OCI-LY7 (cell line): ENCODE measurements around the gene PCTP. TPM values are rescaled to one million over a fixed set of nuclear protein-coding genes. Genes with fewer than 3 reads are reported as not detected.

Experiments
- BruUV-seq: library from RNA; stranded (reverse); fragments of 400-500 nt; replicated peaks from 2 replicates; lab custom pipeline; 2021; lab: Mats Ljungman, UMichigan
- CTCF ChIA-PET: fragments of 300-600 bp; sonication (Branson Sonifier 250); formaldehyde crosslinking; loops from one replicate; lab custom pipeline; 2022; ENCODE audit warnings: antibody characterized with exemption; ENCODE audit not compliant: unreplicated experiment; lab: Charles Lee
- POLR2A ChIA-PET: fragments of 300-600 bp; sonication (Branson Sonifier 250); formaldehyde crosslinking; loops from one replicate; lab custom pipeline; 2022; ENCODE audit warnings: antibody characterized with exemption; lab: Charles Lee
- DNase-seq: peaks from one replicate; pipeline ENCODE4 v3.0.0-alpha.2; 2015; ENCODE audit warnings: low spot score
- H2AFZ ChIP-seq: fragments of 200-600 bp; sonication (generic), shearing (Covaris generic); 2 replicates; pipeline ENCODE4 v1.6.1; 2014; ENCODE audit warnings: mild to moderate bottlenecking, antibody characterized with exemption, low read length, moderate library complexity
- H3K27ac ChIP-seq: fragments of 200-600 bp; sonication (generic); 2 replicates; pipeline ENCODE4 v1.5.1; 2014; ENCODE audit warnings: mixed run types, low read depth, mild to moderate bottlenecking, moderate library complexity, low read length, inconsistent platforms; ENCODE audit not compliant: poor library complexity, severe bottlenecking
- H3K36me3 ChIP-seq: fragments of 200-600 bp; sonication (generic); 2 replicates; pipeline ENCODE4 v1.6.1; 2014; ENCODE audit warnings: mild to moderate bottlenecking, antibody characterized with exemption, low read length, moderate library complexity, mixed read lengths; ENCODE audit not compliant: insufficient read depth
- H3K4me1 ChIP-seq: fragments of 200-600 bp; sonication (generic); 2 replicates; pipeline ENCODE4 v1.5.1; 2014; ENCODE audit warnings: mild to moderate bottlenecking, low read length; ENCODE audit not compliant: insufficient read depth, poor library complexity, severe bottlenecking
- H3K4me2 ChIP-seq: fragments of 200-600 bp; sonication (generic); 2 replicates; pipeline ENCODE4 v1.6.1; 2014; ENCODE audit warnings: mild to moderate bottlenecking, low read length
- H3K4me3 ChIP-seq: fragments of 200-600 bp; sonication (generic); 2 replicates; pipeline ENCODE4 v1.5.1; 2014; ENCODE audit warnings: mild to moderate bottlenecking, low read depth, low read length; ENCODE audit not compliant: poor library complexity, severe bottlenecking
- H3K79me2 ChIP-seq: fragments of 200-600 bp; sonication (generic); 2 replicates; pipeline ENCODE4 v1.6.1; 2016; ENCODE audit warnings: low read depth, mild to moderate bottlenecking, low read length, moderate library complexity, mixed read lengths; ENCODE audit not compliant: insufficient read depth
- H3K9me2 ChIP-seq: fragments of 200-600 bp; sonication (generic); 2 replicates; pipeline ENCODE4 v1.6.1; 2016; ENCODE audit warnings: mild to moderate bottlenecking, low read length, mixed read lengths; ENCODE audit not compliant: insufficient read depth
- H3K9me3 ChIP-seq: fragments of 200-600 bp; sonication (generic); 2 replicates; pipeline ENCODE4 v1.6.1; 2014; ENCODE audit warnings: mild to moderate bottlenecking, mixed run types, low read length, mixed read lengths
- H4K20me1 ChIP-seq: fragments of 200-600 bp; sonication (generic); 2 replicates; pipeline ENCODE4 v1.6.1; 2014; ENCODE audit warnings: mild to moderate bottlenecking, antibody characterized with exemption, low read length, moderate library complexity, mixed read lengths; ENCODE audit not compliant: insufficient read depth
- EZH2phosphoT487 ChIP-seq: fragments of 200-600 bp; sonication (generic); IDR thresholded peaks from 2 replicates; pipeline ENCODE4 v1.6.1; 2018; ENCODE audit warnings: low read depth, borderline replicate concordance, mild to moderate bottlenecking, mixed run types, antibody characterized with exemption, low read length, moderate library complexity, mixed read lengths
- intact Hi-C: fragments of 100-400 bp; cut with micrococcal nuclease; formaldehyde crosslinking; loops from one replicate; pipeline ENCODE4 v1.10.0; 2022; ENCODE audit not compliant: unreplicated experiment
- total RNA-seq, 2 experiments: library from RNA; depleted of rRNA in 1 of 2; stranded (reverse); fragments of >200 nt in 1 of 2; shearing (Covaris generic) in 1 of 2; gene quantifications; 2 replicates each; pipeline ENCODE4 v1.2.3, GENCODE V29; 2014 to 2022
- TF ChIP-seq, protein P1 (sequence below): fragments of 200-600 bp; sonication (generic); conservative IDR thresholded peaks from 2 replicates; pipeline ENCODE4 v1.5.1; 2014; ENCODE audit warnings: mild to moderate bottlenecking, antibody characterized with exemption, low read length, moderate library complexity, mixed read lengths

Gene PCTP
- total RNA-seq, 2 experiments from 2014 or later, result 6.1 to 9.4 TPM

DNA sequence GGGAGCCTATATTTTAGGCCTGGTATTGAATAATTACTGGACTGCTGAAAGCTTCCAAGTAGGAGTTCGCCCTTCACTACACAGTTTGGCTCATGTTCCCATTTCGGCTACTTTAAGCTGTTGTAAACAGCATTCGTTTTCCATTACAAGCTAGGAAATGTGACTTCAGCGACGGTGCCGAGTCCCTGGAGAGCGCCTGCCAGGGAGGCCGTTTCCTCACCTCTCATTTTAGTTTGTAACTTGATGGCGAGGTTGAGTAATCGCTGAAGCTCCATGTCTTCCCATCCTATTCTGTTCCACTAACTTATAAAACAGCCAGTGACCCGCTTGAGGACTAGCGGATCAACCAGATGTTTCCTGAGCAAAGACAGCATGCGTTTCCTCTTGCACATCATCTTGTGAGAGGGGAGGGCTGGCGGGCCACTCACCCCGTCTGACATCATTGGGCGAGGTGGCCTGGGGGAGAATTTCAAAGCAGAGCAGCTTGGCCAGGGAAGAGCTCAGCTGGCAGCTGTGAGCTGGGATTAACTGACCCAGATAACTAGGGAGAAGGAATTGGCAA, 32.9 kb downstream of the PCTP start:
- no peak for DNase-seq
- Histone ChIP-seq H4K20me1 (no peaks in the 10 kb centered on the region), H2AFZ (no peak overlapping the region), H3K9me3 (no peaks in the 10 kb centered on the region), H3K9me2 (no peaks in the 10 kb centered on the region), H3K36me3 (no peaks in the 10 kb centered on the region), H3K27ac (no peak overlapping the region), H3K79me2 (no peaks in the 10 kb centered on the region), H3K4me1 (no peaks in the 10 kb centered on the region), H3K4me3 (no peak overlapping the region), H3K4me2 (no peak overlapping the region)
- TF ChIP-seq EZH2phosphoT487, result no peak
- TF ChIP-seq, protein P1, sequence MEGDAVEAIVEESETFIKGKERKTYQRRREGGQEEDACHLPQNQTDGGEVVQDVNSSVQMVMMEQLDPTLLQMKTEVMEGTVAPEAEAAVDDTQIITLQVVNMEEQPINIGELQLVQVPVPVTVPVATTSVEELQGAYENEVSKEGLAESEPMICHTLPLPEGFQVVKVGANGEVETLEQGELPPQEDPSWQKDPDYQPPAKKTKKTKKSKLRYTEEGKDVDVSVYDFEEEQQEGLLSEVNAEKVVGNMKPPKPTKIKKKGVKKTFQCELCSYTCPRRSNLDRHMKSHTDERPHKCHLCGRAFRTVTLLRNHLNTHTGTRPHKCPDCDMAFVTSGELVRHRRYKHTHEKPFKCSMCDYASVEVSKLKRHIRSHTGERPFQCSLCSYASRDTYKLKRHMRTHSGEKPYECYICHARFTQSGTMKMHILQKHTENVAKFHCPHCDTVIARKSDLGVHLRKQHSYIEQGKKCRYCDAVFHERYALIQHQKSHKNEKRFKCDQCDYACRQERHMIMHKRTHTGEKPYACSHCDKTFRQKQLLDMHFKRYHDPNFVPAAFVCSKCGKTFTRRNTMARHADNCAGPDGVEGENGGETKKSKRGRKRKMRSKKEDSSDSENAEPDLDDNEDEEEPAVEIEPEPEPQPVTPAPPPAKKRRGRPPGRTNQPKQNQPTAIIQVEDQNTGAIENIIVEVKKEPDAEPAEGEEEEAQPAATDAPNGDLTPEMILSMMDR, result no peak
- CTCF ChIA-PET, result no interaction called here
- intact Hi-C loops, result no loop called here
- POLR2A ChIA-PET, result interaction anchor here (0.6 kb wide), 1 partner anchor 899 kb away, joined by 3 read pairs; no protein-coding TSS in a partner anchor
- BruUV-seq, result no TSS peak

DNA sequence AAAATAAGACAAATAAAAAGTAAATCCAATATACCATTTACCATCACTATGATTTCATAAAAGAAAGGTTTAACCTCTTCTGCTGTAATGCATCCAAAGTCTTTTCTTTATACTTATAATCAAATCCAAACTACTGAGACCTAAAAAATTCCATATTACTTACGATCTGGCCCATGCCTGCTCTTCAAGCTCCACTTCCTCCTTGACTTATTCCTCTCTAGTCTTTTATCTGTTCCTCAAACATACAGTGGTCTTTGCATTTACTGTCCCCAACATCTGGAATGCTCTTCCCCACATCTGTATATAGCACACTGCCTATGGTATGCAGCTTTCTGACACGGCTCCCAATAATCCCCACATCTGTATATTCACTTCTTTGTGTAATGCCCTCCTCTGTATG, 33.8 kb downstream of the PCTP start:
- intact Hi-C loops, result no loop called here
- Histone ChIP-seq H3K4me1 (no peaks in the 10 kb centered on the region), H3K4me3 (no peak overlapping the region), H4K20me1 (no peaks in the 10 kb centered on the region), H3K27ac (no peak overlapping the region), H3K9me2 (no peaks in the 10 kb centered on the region), H3K36me3 (no peaks in the 10 kb centered on the region), H3K4me2 (no peak overlapping the region), H3K9me3 (no peaks in the 10 kb centered on the region), H2AFZ (no peak overlapping the region), H3K79me2 (no peaks in the 10 kb centered on the region)
- ChIA-PET CTCF (no interaction called here), POLR2A (interaction anchor here (0.6 kb wide), 1 partner anchor 898 kb away, joined by 3 read pairs; no protein-coding TSS in a partner anchor)
- no peak for DNase-seq
- TF ChIP-seq, protein P1, result no peak
- TF ChIP-seq EZH2phosphoT487, result no peak
- BruUV-seq, result no TSS peak

DNA sequence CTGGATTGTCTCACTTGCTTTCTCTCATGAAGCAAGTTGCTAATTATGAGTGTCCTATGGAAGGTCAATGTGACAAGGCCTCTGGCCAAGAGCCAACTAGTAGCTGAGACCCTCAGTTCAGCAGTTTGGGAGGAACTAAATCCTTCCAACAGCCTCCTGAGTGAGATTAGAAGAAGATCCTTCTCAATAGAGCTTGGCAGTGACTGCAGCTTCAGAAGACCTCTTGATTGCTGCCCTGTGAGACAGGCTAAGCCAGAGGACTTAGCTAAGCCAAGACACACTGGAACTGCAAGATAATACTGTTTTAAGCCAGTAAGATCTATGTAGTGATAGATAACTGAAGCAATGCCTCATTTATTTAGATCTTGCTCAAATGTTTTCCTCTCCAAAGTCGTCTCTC, 34.3 kb downstream of the PCTP start:
- intact Hi-C loops, result no loop called here
- Histone ChIP-seq H3K4me1 (no peaks in the 10 kb centered on the region), H4K20me1 (no peaks in the 10 kb centered on the region), H3K4me3 (no peak overlapping the region), H2AFZ (no peak overlapping the region), H3K9me3 (no peaks in the 10 kb centered on the region), H3K9me2 (no peaks in the 10 kb centered on the region), H3K36me3 (no peaks in the 10 kb centered on the region), H3K27ac (no peak overlapping the region), H3K79me2 (no peaks in the 10 kb centered on the region), H3K4me2 (no peak overlapping the region)
- no peak for DNase-seq
- ChIA-PET POLR2A (no interaction called here), CTCF (no interaction called here)
- no TSS peak for BruUV-seq
- TF ChIP-seq, protein P1, result no peak
- TF ChIP-seq EZH2phosphoT487, result no peak
